HG02943 (cell line): ENCODE data around the gene SNRNP27.

Source experiments
- ATAC-seq: cut with Tn5 transposase; IDR thresholded peaks from one replicate; pipeline ENCODE4 v1.9.1; 2021; ENCODE audit warnings: mild to moderate bottlenecking, low read depth, moderate library complexity; ENCODE audit not compliant: unreplicated experiment

The SNRNP27 gene

DNA sequence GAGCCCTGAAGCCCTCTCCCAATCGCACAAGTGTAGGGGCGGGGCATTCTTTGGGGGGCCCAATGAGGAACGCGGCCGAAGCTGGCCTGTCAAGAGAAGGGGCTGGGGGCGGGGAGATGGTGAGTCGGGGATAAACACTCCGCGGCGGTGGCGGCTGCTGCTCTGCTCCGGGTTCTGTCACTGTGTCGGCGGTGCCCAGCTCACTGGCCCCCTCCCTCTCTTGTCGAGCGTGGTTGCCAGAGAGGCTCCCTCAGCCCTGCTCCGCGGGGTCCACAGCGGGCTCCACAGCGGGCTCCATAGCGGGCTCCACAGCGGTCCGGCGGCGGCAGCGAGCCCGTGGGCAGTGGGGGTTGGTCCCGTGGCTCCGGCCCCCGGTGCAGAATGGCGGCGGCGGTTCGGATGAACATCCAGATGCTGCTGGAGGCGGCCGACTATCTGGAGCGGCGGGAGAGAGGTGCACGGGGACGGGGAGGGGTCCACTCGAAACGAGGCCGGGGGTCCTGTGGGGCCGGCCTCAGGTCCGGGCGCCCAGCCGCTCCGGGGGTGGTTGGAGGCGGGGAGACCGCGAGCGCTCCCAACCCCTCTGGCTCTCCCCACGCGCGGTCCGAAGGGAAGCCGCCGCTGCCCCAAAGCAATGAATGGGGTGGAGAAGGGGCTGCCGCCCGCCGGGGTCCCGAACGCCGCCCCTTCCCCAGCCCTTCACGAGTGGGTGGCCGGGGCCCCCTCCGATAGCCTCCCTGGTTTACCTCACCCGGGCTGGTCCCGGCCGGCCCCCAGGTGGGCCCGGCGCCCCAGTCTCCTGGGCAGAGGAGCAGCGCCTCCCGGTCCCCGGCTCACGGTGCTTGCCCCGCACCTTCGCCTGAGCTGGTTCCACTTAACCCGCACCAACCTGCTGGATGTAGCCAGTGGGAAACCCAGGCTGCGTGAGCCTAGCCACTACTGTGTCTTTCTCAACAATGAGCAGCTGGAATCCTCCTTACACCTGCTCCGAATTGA is 21.5 kb downstream of the SNRNP27 start, which contains the start of gene MXD1:
Gene MXD1, plus strand, starts transcription at position 160 of the 996 bp plus-strand sequence. Its CDS starts 222 bp downstream, at position 382.
- no peak for ATAC-seq

DNA sequence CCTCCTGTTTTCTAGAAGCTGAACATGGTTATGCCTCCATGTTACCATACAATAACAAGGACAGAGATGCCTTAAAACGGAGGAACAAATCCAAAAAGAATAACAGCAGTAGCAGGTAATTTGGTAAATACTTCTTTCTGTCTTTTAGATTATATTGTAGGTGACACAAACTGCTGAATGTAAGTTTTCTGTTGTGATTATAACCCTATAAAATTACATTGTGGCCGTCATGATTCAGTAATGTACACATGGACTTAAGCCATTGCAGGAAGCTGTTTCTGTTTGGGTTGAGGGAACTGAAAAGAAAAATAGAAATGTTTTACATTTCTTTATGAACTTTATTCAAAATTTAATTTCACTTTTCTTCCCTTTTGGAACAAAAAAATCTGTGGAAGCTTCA is 22.4 kb downstream of the SNRNP27 start:
- ATAC-seq = no peak

DNA sequence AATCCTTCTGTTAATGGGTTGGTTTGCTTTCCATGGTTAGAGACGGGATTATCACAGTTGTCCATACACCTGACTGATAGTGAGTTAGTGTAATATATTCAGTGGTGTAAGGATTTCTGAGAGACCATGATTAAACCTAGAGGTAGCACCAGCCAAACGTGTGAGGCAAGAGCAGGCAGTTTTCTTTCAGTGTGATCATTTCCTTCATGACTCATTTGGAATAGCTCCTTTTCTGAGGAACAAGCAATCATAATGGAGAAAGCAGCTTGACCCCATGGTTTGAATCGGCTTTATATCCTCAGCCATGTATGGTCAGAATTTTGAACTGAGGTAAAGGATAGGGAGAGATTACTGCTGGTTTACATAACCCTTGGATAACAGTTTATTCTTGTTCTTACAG is 24.1 kb downstream of the SNRNP27 start:
- no peak for ATAC-seq

DNA sequence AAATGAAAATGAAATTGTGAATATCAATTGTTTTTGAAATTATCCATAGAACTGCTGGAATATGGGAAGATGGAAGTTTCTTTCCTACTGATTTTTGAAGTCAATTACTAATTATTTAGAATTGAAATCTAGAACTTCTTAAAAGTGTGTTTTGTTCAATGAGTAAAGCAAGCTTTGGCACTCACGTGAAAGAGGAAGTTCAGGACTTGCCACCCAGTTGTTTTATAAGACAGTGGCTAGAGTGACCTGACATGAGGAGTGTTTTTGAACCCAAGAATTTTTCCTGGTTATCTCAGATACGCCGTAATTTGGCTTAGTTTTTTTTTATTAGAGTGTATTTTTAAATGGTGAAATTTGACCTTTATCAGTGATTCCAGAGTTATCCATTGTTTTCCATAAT is 24.6 kb downstream of the SNRNP27 start:
- ATAC-seq = no peak

DNA sequence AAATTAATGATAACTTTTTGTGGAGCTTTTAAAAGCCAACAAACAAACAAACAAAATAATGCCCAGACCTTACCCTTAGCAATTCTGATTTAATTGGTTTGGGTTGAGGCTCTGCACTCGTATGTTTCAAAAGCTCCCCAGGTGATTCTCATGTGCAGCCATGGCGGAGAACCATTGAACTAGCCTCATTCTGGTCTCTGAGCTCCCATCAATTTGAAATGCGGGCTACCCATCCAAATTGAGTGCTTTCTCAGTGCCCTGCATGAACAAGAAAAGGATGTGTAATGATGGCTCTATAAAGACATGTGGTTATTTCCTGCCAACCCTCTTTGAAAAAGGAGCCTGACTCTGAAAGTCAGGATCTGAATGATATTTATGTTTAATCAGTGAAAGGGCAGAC is 29.4 kb downstream of the SNRNP27 start:
- ATAC-seq = no peak

DNA sequence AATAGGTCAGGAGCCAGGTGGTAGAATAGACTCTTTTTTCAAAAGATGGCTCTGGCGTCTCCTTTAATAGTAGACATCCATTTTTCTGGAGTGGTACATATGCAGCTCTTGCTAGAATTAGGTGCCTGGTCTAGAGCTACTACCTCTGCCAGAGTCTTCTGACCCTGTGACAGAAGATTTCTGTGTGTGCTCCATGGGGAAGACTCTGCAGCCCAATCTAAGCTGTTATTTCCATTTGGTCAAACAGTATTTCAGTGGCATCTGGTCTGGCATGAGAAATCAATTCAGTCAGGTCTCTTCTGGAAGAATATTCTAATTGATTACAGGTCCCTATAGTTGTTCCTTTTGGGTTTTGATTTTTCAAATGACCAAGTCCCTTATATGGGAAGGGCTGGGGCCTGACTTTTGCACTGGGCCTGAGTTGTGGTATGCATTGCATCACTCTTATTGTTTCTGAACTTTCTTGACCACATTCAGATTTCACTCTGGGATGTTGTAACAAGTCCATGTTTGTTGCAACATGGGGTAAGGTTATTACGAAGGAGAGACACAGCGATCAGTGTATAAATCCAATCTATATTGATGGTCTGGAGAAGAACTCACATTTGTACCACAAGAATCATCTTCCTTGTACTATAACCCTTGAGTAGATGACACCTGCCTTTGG is 33.2 kb downstream of the SNRNP27 start:
- ATAC-seq = no peak

DNA sequence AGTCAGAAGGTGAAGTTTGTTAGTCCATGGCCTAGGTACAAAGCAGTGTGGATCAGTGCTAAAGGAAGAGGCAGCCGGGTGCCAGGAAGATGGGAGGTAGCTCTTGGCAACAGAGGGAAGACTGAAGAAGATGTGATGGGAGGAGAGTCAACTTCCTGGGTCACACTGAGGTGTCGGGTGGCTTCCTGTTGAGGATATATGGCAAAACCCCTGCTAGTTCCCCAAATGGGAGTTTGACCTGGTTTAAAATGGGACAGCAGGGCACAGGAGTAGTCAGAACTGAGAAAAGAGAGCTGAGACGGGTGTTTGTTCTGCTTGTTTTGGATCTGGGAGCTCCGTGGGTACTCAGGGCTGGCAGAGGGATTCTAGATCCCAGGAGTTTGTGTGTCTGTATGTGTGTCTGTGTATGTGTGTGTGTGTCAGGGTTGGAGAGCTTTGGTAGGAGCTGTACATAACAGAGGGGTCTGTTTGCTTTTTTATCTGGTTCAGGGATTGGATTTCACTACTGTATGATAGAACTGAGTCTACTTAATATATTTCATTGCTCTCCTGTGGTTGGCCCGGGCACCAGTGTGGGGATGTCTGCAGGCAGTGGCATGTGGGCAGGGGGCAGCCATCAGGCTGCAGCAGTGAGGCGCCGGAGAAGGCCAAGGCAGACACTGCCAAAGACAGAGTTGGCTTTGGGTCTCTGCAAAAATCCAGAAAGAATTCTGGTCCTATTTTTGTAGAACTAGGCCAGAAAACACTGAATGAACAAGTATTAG is 38.3 kb downstream of the SNRNP27 start:
- ATAC-seq = no peak

DNA sequence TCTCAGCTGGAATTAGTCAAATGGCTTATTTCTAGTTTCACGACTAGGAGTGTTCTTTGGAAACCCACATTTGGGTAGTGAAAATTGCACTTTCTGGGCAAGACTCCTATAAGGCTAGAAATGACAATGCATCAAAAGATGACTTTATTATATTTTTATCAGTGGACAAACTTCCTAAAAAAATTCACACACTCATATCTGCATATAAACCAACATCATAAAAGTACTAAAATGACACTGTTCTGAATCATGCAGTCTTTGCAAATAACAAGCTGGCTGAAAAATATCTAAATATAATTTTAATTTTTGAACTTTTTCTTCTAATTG is 38.8 kb downstream of the SNRNP27 start:
- no peak for ATAC-seq

DNA sequence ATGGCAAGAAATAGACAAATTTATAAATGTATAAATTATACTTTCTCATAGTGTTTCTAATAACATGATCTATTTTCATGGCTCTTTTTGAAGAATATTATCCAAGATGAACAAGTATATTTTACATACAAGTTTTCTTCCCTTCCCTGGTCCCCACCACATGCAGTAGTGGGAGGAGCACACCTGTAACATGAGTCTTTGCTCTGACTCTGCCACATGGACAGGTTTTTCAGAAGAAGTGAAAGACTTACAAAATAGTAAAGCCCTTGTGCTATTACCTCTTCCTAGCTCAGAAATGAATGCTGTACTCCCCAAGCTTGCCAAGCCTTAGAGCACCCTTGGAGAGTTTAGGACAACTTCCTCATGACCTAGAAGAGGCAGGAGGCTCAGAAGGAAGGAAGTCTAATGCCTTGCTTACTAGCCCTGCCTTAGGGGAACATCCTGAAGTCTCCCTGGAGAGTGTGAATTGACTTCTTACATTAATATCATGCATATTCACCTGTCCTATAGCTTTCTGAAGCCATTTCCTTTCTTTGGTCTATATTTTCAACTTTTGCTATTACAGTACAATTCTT is 39.6 kb downstream of the SNRNP27 start:
- no peak for ATAC-seq

DNA sequence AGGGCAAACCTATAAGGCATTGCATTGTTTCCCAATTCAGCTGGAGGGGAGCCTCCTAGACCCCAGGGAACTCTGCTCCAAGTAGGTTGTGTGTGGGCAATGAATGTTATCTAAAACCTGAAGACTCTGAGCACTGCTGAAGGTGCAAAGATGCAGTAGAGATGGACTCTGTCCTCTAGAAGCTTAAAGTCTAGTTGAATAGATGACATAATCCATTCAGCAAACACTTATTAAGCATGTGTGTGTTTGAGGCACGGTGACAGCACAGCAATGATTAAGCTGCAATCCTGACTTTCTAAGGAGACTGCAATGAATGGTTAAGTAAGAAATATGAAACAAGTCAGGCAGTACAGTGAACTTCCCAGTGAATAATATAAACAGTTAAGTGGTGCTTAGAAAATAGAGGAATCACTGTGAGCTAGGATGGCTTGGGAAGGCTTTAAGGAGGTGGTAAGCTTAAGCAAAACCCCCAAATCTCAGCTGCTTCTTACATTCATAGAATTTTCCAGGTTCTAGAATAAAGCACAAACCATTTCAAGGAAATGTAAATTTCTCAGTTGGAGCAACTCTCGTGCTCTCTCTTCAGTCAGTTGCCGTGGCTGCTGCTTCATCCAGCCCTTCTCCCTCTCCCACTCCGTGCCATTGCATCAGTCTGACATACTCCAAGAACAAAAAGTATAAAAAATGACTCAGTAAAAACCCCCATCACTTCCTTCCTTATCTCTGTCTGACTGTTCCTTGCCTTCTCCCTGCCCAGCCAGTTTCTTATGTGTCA is 40.3 kb downstream of the SNRNP27 start:
- no peak for ATAC-seq

DNA sequence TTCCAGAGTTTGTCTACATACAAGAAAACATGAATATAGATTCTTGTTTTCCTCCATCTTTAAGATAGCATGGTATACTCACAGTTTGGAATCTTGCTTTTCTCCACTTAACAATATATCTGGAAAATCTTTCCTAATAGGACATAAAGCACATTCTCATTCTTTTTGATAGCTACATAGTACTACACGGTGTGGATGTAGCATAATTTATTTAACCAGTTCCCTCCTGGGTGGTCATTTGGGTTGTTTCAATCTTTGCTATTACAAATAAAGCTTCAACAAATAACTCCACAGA is 40.8 kb downstream of the SNRNP27 start:
- ATAC-seq = no peak

DNA sequence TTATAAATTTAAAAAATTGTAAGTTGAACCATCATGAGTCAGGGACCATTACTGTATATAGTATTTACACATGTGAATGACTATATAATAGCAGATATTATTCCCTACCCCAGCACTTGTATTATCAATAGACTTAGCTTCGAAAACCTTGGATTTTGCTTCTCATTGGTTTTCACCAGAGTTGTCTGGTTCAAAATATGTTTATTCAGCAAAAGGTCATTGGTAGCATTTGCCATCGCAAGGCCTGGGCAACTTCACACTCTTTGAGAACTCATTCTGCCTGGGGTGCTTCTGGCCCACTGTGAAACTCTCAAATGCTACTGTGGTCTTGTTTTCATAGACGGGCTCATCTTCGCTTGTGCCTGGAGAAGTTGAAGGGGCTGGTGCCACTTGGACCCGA is 41.3 kb downstream of the SNRNP27 start:
- no peak for ATAC-seq

DNA sequence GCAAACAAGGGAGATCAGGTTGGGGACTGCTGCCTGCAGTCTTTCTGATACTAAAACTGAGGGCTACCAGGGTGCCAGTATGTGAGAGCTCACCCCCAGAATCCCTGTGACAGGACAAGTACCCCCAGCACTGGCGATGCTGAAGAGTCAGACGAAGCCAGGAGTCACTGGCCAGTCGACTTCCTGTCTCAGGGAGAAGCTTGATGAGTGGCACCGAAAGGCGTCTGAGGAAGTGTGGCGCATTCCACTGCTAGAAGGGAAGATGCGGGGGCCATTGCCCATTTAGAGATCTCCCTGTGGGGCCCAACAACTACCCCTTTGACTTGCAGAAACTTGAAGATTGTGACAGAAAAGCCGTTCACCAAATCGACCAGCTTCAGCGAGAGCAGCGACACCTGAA is 43.1 kb downstream of the SNRNP27 start:
- ATAC-seq = no peak

DNA sequence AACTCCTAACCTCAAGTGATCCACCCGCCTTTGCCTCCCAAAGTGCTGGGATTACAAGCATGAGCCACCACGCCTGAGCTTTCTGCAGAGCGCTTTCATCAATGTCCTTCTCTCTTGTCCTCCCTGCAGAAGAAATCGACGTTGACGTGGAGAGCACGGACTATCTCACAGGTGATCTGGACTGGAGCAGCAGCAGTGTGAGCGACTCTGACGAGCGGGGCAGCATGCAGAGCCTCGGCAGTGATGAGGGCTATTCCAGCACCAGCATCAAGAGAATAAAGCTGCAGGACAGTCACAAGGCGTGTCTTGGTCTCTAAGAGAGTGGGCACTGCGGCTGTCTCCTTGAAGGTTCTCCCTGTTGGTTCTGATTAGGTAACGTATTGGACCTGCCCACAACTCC is 44.2 kb downstream of the SNRNP27 start:
- ATAC-seq = no peak

DNA sequence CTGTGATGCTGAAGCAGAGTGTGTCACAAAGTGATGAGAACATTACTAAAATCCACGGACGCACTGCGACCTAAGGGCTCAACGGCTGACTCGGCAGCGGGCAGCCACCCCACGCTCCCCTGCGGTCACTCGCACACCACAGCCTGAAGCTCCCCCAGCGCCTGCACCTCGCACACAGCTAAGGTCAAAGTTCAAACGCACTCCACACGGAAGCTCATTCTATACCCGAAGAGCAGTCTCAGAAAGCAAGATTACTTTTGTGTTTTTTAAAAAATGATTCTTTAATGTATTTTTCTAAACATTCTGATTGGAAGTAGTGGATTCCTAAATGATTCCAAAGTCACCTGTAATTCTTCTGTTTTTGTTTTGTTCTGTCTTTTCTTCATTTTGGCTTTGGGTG is 46.0 kb downstream of the SNRNP27 start:
- ATAC-seq = no peak

DNA sequence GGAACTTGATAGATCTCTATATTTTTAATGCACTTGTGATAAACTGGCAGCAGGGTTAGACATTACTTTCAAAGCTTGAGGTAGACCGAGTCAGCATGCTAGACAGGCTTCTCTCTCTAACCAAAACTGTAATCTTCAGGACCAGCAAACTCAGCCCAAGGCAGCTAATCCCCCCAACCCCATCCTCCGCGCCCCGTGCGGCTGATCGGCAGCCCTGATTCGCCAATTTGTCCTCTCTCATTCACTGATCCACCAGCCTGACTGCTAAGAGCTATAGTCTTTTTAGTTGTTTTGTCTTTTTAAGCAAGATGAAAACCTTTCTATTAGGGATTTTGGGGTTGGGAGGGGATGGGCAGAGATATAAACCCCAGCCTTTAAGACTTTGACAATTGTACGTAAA is 46.9 kb downstream of the SNRNP27 start:
- no peak for ATAC-seq

DNA sequence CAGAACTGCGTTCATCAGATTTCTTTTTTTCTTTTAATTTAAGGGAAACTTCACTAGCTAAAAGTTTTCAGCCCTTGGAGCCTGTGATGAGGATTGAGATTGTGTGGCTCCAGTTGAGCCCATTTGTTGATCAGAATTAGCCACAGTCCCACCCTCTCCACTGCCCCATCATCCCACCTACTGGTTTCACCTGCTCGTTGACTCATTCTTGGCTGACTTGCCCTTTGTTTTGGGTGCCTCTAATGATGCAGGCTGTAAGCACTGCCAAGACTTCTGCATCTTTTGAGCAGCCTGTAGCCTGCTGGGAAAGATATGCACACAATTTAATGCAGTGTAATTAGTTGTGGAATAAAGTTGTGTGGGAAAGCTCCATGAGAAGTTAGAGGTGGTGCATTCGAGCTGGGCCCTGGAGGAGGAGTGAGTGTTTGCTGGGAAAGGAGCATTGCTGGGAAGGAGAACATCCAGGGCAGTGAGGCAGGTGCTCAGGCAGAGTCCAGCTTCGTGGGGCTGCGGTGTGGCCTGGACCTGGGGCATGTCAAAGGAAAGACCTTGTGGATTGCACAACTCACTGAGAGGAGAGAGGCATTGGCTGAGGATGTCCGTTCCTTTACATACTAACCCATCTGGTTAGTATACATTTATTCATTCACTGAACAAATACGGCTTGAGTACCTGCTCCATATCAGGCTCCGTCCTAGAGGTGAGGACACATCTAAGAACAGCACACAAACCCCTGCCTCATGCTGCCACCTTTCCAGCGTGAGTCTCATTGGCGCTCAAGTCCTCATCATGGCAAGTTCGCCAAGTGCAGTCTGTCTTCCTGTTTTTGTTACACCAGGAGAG is 49.5 kb downstream of the SNRNP27 start:
- ATAC-seq = no peak

DNA sequence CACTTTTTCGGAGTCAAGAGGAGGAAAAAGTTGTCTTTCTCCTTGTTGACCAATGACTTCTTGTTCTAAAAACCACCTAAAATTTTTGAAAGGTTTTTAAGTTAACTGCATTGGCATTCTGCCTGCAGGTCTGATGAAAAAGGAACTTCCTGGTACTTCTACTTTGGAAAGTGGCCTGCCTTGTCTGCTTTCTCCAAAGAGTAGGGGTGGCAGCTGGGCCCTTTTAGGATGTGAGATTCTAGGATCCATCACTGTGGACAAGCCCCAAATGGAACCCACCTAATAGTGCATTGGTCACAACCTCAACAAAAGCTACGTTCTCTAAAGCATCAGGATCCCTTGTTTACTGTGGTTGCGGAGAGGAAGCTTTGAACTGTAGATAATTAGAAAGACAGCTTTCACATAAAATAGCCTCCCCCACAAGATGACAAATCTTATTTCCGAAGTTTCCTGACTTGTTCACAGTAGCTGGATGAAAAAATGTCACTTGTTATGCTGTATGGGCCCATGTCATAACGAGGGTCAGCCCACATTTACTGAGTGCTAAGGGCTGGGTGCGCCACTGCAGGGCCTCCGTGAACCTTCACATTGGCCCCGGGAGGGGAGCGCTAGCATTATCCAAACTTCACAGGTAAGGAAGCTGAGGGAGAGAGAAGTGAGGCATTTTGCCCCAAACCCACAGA is 50.2 kb downstream of the SNRNP27 start:
- ATAC-seq = no peak

DNA sequence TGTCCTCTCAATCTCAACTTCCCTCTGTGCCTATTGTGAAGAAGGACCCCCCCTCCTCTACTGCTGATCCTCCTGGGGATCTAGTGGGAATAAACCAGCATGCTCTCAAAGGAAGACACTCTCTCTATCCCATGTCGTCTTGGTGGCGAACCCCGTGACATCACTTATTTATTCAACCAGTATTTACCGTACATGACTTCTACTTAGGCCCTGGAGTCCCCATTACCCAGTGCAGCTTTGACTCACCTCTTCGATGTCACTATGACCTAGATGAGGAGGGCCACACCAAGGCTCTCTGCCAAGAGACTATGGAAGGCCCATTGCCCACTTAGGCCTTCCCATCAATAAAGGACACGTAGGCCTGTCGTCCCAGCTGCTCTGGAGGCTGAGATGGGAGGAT is 51.0 kb downstream of the SNRNP27 start:
- no peak for ATAC-seq
